Measurements from ENCODE around the gene GPA33.

GRCh38 chr1:167127661-167128060 is 37.5 kb upstream of the GPA33 start:
- TF ChIP-seq POLR2AphosphoS5 (IDR thresholded peaks at IDR 0.05; ENCODE audit: low read depth, low read length) (no peak), POLR2A (IDR thresholded peaks at IDR 0.05; ENCODE audit: low read depth, low read length) (no peak), TAF1 (IDR thresholded peaks at IDR 0.05; ENCODE audit: low read depth, low read length) (no peak), SPI1 (IDR thresholded peaks at IDR 0.05; ENCODE audit: low read depth, low read length) (no peak), PAX5 (IDR thresholded peaks at IDR 0.05; ENCODE audit: insufficient read depth, low read length, severe bottlenecking) (no peak), POU2F2 (IDR thresholded peaks at IDR 0.05; ENCODE audit: low read depth, low read length) (no peak)
